Left forelimb (tissue), 1 donor: Measurements from ENCODE around the gene THOP1.
A peak's percentile ranks its signal among the peaks of the same experiment; 100 is the strongest.
"Not testable (repeated sequence)": the region's sequence is repeated elsewhere in the genome, so short reads cannot be mapped to it uniquely, and the experiment has no call there.

Experiments used
- DNase-seq: peaks from one replicate; pipeline ENCODE4 v3.0.0-alpha.2; 2018; ENCODE audit warnings: low spot score

Gene THOP1

DNA sequence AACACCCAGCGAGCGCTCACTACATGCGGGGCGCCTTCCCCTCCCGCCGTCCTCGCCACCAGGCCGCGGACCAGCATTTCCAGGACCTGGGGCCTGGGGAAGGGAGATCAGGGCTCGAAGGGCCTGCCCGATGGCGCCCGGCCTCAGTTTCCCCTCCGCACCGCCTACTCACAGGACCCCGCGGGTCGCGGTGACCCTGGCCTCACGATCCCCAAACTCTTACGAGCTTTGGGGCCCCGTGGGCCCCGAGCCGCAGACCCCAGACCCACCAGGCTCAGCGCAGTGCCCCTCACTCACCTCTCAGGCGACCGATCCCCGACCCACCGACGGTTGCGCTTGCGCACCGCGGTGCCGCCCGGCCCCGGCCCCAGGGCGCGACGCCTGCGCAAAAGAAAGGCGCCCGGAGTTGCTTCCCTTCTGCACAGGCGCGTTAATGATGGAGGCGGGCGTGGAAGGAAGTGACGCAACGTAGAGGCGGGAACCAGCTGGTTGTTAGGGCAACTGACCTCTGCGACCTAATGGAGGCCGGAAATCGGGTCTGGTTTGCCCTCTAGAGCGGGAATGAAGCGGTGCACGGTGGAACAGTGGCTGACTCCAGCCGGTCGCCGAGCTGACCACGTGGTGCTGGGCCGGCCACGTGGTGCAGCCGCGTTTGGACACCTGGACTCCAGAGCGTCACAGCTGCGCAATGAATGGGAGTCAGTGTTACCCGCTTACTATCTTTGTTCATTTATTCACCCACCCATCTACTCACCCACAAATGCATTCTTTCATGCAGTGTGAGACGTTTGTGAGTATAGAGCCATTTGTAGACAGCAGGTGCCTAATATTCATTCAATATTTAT is 2.1 kb upstream of the THOP1 start, which contains the start of gene SGTA:
Gene SGTA, minus strand, starts transcription at position 338 of the 845 bp plus-strand sequence. CDS start 14,205 bp downstream, outside the sequence.
- peak; percentile 98 for DNase-seq

DNA sequence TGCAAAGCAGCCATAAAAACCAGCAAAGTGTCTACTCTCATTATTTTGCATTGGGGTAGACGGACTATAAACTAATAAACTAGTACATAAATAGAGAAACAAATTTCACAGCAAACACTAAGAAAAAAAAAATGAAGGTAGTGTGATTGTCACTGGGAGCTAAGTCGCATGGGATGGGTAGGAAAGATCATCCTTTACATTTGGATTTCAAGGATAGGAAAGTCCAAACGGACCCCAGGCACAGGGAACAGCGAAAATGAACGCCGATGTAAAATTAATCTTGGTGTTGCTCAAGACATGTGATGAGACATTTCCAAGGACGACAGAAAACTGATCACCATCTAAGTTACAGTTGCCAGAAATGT is 1.5 kb upstream of the THOP1 start:
- DNase-seq = no peak

DNA sequence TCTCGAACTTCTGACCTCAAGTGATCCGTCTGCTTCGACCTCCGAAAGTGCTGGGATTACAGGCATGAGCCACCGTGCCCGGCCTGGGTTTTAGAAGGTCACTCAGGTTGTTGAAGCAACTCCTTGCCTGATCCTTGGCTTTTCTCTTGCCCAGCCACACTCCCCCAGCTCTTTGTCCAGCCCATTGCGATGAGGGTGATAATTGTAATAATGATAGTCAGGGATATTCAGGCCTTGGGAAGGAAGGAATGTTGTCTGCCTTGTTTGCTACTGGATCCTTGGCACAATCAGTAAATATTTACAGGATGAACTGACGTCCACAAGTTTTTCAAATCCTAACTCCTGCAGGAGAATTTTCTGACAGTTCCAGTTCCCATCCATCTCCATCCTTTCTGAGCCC is 1.8 kb downstream of the THOP1 start:
- no peak for DNase-seq

DNA sequence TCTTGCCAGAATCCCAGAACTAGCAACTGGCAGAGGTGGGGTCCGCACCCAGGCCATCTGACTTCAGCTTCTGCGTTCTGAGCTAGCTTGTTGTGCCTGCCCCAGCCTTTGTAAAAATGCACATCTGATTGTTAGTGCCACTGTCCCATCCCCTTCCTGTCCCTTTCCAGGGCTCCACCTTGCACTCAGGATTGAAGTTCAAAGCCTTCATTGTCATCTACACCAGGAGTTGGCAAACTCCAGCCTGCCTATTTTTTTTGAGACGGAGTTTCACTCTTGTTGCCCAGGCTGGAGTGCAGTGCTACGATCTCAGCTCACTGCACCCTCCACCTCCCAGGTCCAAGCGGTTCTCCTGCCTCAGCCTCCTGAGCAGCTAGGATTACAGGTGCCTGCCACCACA is 2.9 kb downstream of the THOP1 start:
- no peak for DNase-seq

DNA sequence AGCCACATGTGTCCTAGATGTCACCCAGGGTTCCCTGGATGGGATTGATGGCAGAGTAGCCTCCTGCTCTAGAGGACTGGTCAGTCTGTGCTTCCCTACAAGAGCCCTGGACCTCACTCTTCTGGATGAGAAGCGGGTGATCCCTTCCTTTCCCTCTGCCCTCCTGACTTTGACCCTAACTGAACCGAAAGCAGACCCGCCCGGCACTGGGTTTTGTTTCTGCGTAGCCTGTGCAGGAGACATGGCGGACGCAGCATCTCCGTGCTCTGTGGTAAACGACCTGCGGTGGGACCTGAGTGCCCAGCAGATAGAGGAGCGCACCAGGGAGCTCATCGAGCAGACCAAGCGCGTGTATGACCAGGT is 4.9 kb downstream of the THOP1 start:
- no peak for DNase-seq

DNA sequence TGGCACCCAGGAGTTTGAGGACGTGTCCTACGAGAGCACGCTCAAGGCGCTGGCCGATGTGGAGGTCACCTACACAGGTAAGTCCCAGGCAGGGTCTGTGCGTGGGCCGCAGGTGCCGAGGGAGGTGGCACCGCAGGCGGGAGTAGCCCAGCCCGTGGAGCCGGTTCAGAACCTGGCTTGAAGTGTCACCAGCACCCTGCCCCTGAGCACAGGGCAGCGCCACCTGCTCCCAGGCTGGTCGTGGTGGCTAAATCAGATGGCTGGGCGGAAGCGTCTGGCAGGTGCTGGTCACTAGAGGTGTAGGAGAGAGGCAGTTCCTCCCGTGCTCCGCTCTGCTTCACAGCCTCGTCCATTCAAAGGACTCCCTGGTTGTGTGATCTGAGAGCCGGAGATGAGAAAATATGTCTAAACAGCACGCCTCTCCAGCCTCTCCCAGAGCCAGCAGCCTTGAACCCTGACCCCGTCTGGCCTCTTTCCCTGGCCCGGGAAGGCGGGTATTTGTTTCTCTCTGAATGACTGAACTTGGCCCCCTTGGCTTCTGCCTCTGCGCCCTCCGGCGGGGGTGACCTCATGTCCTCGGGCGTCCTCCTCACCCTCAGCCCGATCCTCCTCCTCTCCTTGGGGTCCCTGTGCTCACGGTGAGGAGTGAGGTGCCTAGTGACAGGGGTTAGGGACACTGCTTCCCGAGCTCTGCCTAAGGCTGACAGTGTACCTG is 5.4 kb downstream of the THOP1 start:
- DNase-seq = no peak

DNA sequence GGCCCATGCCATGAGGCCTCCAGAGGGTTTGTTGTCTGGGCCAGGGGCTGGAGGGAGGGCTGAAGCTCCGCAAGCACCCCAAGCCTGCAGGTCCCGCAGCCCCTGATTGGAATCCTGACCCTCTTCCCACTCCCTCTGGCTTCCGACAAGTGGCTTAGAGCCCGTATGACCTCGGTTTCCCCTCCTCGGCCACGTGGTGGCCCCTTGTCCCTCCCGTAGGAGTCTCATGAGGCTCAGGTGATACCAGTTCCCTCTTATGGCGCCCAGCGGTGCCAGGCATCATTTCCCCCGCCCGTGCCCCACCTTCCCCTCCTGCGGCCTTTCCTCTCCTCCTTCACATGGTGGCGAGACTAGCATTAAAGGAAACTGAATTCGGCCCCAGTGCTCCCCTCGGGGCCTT is 6.1 kb downstream of the THOP1 start:
- no peak for DNase-seq

DNA sequence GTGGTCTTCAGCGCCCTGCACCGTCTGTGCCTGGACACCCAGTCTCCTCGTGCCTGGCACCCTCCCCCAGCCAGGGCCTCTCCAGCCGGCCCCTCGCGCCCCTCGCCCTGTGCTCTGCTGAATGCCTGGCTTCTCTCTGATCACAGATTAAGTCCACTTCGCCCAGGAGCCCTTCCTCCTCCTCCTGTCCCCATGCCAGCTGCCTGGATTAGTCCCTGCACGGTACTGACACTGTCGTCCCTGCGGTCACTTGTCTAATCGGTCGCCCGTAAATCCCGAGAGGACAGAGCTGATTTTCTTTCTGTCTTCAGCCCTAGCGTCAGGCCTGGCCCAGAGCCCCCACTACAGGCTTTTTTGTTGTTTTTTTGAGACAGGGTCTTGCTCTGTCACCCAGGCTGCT is 6.6 kb downstream of the THOP1 start:
- DNase-seq = no peak

DNA sequence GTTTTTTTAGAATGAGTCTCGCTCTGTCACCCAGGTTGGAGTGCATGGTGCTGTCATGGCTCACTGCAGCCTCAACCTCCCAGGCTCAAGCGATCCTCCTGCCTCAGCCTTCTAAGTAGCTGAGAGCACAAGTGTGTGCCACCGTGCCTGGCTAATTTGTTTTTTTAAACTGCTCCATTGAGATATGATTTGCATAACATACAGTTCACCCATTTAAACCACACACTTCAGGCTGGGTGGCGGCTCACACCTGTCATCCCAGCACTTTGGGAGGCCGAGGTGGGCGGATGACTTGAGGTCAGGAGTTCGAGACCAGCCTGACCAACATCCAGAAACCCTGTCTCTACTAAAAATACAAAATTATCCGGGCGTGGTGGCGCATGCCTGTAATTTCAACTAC is 7.4 kb downstream of the THOP1 start:
- DNase-seq = not testable (repeated sequence)

DNA sequence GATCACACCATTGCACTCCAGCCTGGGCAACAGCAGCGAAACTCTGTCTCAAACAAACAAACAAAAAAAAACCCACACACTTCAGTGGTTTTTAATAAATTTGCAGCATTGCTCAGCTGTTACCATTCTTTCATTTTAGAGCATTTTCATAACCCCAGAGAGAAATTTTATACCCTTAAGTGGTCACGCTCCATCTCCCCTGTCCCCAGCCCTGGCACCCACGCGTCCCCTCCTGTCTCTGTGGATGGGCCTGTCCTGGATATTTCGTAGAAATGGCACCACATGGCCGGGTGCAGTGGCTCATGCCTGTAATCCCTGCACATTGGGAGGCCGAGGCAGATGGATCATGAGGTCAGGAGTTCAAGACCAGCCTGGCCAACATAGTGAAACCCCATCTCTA is 7.8 kb downstream of the THOP1 start:
- no peak for DNase-seq

DNA sequence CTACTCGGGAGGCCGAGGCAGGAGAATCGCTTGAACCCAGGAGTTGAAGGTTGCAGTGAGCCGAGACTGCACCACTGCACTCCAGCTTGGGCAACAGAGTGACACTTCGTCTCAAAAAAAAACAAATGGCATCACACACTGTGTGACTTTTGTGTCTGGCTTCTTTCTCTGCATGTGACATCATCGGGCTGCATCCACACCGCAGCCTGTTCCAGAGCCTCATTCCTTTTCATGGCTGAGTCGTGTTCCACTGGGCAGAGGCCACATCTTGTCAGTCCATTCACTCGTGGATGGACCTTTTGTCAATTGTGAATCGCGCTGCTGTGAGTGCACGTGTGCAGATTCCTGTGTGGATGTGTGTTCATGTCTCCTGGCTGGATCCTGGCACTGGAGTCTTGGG is 8.3 kb downstream of the THOP1 start:
- no peak for DNase-seq

DNA sequence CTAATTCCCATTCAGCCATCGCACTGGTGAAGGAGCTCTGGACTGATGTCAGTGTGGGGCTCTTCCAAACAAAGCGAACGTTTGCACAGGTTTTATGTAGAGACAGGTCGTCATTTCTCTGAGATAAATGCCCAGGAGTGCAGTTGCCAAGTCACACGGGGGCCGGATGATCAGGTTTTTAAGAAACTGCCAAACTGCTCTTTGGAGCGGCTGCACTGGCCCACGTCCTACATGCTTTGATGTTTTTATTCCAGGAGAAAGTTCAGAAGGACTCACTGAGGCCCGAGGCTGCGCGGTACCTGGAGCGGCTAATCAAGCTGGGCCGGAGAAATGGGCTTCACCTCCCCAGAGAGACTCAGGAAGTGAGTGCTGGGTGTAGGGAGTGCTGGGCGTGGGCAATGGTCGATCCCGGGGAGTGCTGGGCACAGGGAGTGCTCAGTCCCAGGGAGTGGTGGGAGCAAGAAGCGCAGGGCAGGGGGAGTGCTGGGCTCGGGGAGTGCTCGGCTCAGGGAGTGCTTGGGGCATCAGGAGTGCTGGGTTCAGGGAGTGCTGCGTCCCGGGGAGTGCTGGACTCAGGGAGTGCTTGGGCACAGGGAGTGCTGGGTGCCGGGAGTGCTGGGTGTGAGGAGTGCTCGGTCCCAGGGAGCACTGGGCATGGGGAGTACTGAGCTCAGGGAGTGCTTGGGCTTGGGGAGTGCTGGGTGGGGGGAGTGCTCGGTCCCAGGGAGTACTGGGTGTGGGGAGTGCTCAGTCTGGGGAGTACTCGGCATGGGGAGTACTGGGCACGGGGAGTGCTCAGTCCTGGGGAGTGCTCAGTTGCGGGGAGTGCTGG is 10.7 kb downstream of the THOP1 start:
- no peak for DNase-seq

DNA sequence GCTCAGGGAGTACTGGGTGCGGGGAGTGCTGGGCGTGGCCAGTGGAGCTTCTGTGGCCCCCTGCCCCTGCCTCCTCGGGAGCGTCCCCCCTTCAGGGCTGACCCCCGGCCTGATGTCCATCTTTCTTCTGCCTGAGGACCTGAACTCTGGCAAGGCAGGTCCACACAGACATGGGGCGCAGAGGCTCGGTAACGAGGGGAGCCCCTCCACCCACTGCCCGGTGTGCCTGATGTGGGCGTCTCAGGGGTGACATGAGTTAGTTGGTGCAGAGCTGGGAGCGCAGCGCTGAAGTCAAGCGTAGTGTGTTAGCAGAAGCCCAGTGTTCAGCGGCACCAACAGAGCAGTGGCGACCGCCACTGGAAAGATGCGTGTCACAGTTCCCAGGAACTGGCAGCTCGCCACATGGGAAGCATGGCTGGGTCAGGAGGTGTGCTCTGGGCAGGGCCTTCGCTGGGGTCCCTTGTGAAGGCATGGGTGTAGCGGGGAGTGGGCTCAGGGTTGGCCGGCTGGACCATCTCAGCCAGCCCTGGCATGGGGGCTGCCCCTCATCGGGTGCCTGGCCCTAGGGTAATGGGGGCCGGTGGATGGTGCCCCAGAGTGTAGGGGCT is 11.5 kb downstream of the THOP1 start:
- DNase-seq = no peak

DNA sequence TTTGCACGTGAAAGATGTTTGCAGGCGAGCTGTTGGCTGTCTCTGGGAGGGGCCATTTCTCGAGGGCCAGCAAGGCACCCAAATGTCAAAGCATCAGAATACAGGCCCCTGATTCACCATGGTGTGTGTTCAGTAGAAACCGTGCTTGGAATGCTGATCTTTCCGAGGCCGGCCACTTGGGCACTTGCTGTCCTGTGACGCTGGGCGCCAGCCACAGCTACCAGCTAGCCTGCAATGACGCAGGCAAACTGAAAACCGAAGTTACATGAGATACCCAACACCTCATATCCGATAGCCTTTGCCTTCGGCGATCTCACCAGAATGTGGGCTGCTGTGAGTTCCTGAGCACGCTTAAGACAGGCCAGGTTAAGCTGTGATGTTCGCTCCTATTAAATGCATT is 12.0 kb downstream of the THOP1 start:
- DNase-seq = no peak

DNA sequence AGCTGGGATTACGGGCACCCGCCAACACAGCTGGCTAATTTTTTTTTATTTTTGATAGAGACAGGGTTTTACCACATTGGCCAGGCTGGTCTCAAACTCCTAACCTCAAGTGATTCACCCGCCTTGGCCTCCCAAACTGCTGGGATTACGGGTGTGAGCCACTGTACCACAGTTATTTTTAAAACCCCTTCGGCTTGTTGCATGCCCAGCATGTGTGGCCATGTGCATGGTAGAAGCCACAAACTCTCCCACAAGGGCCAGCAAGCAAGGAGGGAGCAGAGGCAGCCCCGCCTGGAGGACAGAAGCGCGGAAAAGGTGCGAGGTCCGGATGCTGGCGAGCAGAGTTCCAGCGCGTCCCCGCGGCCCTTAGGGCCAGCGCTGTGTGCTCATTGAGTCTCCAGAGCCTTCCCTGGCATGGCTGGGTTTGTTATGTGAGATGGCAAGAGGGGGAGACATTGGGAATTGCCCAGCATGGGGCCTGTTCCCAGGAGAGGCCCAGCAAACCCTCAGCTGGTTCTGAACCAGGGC is 12.9 kb downstream of the THOP1 start:
- DNase-seq = no peak

DNA sequence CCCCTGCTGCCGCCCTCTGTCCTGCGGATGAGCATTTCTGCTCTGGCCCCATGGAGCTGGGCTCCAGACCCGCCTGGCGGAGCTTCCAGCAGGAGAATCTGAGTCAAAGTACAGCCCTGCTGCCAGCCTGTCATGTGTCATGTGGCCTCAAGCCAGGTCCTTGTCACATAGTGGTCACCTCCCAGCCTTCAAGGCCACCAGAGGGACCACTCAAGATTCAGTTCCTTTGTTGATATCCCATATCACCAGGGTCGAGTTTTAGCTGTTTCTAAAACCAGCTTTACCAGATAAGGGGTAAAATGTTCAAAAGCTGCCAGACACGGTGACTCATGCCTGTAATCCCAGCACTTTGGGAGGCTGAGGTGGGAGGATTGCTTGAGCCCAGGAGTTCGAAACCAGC is 13.4 kb downstream of the THOP1 start:
- no peak for DNase-seq

DNA sequence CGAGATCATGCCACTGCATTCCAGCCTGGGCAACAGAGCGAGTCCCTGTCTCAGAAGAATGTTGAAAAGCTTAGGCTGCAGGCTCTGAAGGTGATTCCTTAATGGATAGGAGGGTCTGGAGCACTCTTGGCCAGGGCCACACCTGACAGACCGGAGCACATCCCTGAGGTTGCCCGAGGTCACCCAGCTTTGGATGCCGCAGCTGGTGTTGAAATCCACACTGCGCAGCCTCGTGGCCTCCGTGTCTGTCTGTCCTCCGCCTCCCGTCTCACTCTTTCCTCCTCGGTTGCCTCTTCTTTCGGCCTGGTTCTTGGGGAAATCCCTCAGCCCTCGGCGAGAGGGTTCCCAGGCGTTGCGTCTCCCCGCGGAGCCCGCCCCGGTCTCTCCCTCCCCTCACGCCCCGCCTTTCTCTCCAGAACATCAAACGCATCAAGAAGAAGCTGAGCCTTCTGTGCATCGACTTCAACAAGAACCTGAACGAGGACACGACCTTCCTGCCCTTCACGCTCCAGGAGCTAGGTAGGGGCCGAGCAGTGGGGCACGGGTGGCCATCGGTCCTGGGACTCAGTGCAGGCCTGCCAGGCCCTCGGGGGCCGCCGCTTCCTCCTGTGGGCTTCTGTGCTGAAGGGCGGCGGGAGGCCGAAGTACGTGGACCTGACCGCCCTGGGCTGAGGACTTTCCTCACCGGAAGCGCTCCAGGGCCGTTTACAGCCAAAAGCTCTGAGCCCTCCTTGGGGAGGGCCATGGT is 14.1 kb downstream of the THOP1 start:
- no peak for DNase-seq

DNA sequence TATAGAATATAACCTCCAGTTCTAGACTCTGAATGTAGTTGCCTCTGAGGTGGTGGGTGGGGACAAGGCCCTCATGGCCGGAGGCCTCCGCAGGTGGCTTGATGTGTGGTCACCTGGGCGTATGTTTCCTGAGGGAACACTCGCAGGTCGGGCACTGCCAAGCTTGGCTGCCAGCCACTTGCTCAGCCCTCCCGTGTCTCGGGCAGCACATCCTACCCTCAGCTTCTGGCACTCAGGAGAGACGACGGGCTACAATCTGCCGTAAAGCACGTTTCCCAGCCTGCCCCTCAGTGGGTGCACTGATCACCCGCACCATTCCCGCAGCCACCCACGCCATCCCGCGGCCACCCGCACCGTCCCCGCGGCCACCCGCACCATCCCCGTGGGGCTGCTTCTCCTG is 15.2 kb downstream of the THOP1 start:
- no peak for DNase-seq

DNA sequence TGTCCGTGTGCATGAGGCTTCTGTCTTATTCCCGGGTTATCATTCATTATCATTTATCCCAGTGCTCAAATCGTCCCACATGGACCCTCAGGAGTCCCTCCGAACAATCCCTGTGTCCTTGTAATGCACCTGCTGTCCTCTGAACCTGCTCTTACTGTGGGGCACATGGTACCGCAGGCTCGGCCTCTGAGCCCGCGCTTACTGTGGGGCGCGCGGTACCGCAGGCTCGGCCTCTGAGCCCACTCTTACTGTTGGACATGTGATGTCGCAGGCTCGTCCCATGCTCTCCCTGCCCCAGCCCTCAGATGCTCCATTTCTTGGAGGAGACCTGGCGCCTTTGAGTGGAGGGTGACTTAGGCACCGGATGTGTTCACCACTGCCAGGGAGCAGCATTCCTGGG is 17.5 kb downstream of the THOP1 start:
- DNase-seq = no peak

DNA sequence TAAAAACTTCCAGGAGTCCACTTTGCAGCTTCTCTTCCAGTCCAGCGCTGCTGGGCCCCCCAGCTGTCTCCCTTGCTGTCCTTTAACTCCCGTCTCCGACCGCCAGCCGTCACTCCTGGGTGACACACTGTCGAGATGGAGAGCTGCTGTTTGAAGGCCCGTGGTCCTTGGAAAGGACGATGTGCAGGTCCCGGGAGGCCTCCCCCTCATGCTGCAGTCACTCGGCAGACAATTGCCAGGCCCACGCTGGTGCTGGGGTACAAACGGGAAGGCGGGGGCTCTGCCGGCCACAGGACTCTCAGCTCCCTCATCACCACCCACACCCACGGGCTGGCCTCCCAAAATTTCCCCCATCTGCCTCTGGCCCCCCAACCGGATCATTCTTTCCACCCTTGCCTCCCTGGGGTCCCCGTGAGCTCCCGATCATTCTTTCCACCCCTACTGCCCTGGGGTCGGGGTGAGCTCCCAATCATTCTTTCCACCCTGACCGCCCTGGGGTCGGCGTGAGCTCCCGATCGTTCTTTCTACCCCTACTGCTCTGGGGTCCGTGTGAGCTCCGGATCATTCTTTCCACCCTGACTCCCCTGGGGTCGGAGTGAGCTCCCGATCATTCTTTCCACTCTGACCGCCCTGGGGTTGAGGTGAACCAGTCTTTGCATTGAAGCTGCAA is 18.3 kb downstream of the THOP1 start:
- no peak for DNase-seq
